Measurements from ENCODE around the gene CDH26.
"Not testable (repeated sequence)": the region's sequence is repeated elsewhere in the genome, so short reads cannot be mapped to it uniquely, and the experiment has no call there.

CDH26 gene

DNA sequence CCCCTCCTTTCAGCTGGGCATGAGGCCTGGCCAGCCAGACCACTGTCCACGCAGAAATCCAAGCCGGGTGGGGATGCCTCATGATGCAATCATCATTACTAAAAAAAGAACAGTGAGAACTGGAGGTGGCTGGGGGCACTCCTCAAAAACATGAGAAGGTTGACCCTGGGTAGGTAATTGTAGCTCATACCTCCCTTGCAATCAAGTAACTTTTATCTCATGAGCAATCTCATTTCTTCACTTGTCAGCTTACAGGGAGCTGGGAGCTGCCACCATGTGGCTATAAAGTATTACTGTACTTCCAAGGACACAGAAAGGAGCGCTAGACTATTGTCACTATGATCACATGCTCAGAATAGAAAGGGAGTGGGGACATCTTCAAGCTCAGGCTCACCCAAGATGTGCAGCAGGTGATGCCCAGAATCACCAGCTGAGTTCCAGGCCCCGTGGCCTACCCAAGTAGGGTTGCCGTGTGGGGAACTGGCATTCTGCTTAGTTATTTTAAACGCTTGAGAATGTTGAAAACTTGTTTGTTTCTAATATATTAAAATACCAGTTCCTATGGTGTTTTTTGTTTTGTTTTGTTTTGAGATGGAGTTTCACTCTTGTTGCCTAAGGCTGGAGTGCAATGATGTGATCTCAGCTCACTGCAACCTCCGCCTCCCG lies 3.0 kb upstream of the CDH26 start:
- peak; percentile 16 for DNase-seq
- H3K4me2 ChIP-seq (ENCODE audit: insufficient read depth, low read length), result no peak overlapping the region

DNA sequence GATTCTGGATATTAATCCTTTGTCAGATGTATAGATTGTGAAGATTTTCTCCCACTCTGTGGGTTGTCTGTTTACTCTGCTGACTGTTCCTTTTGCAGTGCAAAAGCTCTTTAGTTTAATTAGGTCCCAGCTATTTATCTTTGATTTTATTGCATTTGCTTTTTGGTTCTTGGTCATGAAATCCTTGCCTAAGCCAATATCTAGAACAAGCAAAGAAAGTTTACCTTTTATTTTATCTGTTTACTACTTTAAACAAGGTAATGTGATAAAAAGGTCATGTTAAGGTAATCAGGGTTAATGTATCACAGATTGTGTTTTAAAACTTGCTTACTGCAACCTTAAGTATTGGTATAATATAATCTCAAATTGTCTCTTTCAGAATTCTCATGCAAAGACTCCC lies 655 bp upstream of the CDH26 start:
- not testable (repeated sequence) for H3K36me3 ChIP-seq (ENCODE audit: insufficient read depth, low read length); H3K79me2 ChIP-seq (ENCODE audit: insufficient read depth, low read length); H3K4me2 ChIP-seq (ENCODE audit: insufficient read depth, low read length); H3K9ac ChIP-seq (ENCODE audit: low read depth, low read length); H3K27me3 ChIP-seq (ENCODE audit: insufficient read depth, low read length, poor library complexity); H3K4me1 ChIP-seq (ENCODE audit: insufficient read depth, low read length); H4K20me1 ChIP-seq (ENCODE audit: insufficient read depth, low read length); H3K27ac ChIP-seq (ENCODE audit: low read length); ATAC-seq (ENCODE audit: insufficient read depth, low read depth); H2AFZ ChIP-seq (ENCODE audit: low read depth, low read length); H3K9me3 ChIP-seq (ENCODE audit: insufficient read depth, low read length, severe bottlenecking); DNase-seq; H3K4me3 ChIP-seq (ENCODE audit: low read depth in 1 of 2, low read length in 2 of 2)

More for the DNA sequence above, 3.0 kb upstream of the CDH26 start:
- H4K20me1 ChIP-seq (ENCODE audit: insufficient read depth, low read length), result no peaks in the 10 kb centered on the region
- ATAC-seq (ENCODE audit: insufficient read depth, low read depth), result peak; percentile 75
- H3K9ac ChIP-seq (ENCODE audit: low read depth, low read length), result no peak overlapping the region
- no peak overlapping the region for H3K27ac ChIP-seq (ENCODE audit: low read length)
- H3K4me3 ChIP-seq (ENCODE audit: low read depth in 1 of 2, low read length in 2 of 2), result no peak overlapping the region
- TF ChIP-seq EZH2 (IDR thresholded peaks at IDR 0.05; ENCODE audit: borderline replicate concordance, low read depth, low read length, severe bottlenecking), result no peak
- TF ChIP-seq, protein P1, sequence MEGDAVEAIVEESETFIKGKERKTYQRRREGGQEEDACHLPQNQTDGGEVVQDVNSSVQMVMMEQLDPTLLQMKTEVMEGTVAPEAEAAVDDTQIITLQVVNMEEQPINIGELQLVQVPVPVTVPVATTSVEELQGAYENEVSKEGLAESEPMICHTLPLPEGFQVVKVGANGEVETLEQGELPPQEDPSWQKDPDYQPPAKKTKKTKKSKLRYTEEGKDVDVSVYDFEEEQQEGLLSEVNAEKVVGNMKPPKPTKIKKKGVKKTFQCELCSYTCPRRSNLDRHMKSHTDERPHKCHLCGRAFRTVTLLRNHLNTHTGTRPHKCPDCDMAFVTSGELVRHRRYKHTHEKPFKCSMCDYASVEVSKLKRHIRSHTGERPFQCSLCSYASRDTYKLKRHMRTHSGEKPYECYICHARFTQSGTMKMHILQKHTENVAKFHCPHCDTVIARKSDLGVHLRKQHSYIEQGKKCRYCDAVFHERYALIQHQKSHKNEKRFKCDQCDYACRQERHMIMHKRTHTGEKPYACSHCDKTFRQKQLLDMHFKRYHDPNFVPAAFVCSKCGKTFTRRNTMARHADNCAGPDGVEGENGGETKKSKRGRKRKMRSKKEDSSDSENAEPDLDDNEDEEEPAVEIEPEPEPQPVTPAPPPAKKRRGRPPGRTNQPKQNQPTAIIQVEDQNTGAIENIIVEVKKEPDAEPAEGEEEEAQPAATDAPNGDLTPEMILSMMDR (IDR thresholded peaks at IDR 0.05; ENCODE audit: borderline replicate concordance, extremely low read depth, low read length, poor library complexity, severe bottlenecking), result peak; percentile 56
- H3K27me3 ChIP-seq (ENCODE audit: insufficient read depth, low read length, poor library complexity), result no peaks in the 10 kb centered on the region
- H3K79me2 ChIP-seq (ENCODE audit: insufficient read depth, low read length), result no peaks in the 10 kb centered on the region
- H3K4me1 ChIP-seq (ENCODE audit: insufficient read depth, low read length), result no peaks in the 10 kb centered on the region
- no peaks in the 10 kb centered on the region for H3K9me3 ChIP-seq (ENCODE audit: insufficient read depth, low read length, severe bottlenecking)
- H3K36me3 ChIP-seq (ENCODE audit: insufficient read depth, low read length), result no peaks in the 10 kb centered on the region
- H2AFZ ChIP-seq (ENCODE audit: low read depth, low read length), result no peak overlapping the region

DNA sequence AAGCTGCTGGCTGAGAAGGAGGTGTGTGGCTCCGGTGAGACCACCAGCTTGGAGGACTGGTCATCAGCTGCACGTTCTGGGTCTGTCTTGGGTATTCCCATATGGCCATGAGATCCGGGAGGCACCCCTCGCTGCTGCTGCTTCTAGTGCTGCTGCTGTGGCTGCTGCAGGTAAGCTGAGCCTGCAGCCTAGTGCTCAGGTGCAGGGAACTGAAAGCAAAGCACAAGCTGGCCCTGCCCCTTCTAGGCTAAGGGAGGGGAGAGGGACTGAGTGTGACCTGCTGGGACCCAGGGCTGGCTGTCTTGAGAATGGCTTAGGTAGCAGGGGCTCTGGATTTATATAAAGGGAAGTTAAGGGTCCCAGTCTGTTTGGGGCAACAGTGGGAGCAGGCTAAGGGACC lies 403 bp downstream of the CDH26 start:
- TF ChIP-seq EZH2 (IDR thresholded peaks at IDR 0.05; ENCODE audit: borderline replicate concordance, low read depth, low read length, severe bottlenecking), result no peak
- TF ChIP-seq, protein P1 (IDR thresholded peaks at IDR 0.05; ENCODE audit: borderline replicate concordance, extremely low read depth, low read length, poor library complexity, severe bottlenecking), result no peak
- Histone ChIP-seq H3K9ac (ENCODE audit: low read depth, low read length) (no peak overlapping the region), H3K4me2 (ENCODE audit: insufficient read depth, low read length) (no peak overlapping the region), H3K9me3 (ENCODE audit: insufficient read depth, low read length, severe bottlenecking) (no peaks in the 10 kb centered on the region), H3K36me3 (ENCODE audit: insufficient read depth, low read length) (no peaks in the 10 kb centered on the region), H3K27ac (ENCODE audit: low read length) (no peak overlapping the region), H3K4me1 (ENCODE audit: insufficient read depth, low read length) (no peaks in the 10 kb centered on the region), H2AFZ (ENCODE audit: low read depth, low read length) (no peak overlapping the region), H4K20me1 (ENCODE audit: insufficient read depth, low read length) (no peaks in the 10 kb centered on the region), H3K79me2 (ENCODE audit: insufficient read depth, low read length) (no peaks in the 10 kb centered on the region), H3K4me3 (ENCODE audit: low read depth in 1 of 2, low read length in 2 of 2) (no peak overlapping the region), H3K27me3 (ENCODE audit: insufficient read depth, low read length, poor library complexity) (no peaks in the 10 kb centered on the region)
- ATAC-seq (ENCODE audit: insufficient read depth, low read depth) (no peak), DNase-seq (no peak)

DNA sequence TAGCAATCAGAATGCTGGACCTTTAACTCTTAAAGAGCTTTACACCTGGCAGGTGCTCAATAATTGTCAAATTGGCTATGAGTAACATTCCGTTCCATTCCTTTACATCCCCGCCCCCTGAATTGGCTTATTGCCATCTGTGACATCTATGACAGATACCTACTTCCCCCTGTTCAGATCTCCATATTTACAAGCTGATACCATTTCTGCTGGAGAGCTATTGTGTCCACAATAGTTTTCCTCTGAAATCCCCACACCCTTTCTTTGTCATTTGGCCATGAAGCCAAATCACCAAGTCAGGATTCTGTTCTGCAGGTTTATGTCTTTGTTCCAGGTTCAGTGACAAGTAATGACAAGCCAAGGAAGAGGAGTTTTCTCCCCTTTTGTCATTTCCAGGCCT lies 3.2 kb downstream of the CDH26 start:
- no peak for DNase-seq
- no peak for ATAC-seq (ENCODE audit: insufficient read depth, low read depth)
- no peak overlapping the region for H3K4me3 ChIP-seq (ENCODE audit: low read depth in 1 of 2, low read length in 2 of 2)
- H2AFZ ChIP-seq (ENCODE audit: low read depth, low read length), result no peak overlapping the region
- no peaks in the 10 kb centered on the region for H3K36me3 ChIP-seq (ENCODE audit: insufficient read depth, low read length)
- no peaks in the 10 kb centered on the region for H3K4me1 ChIP-seq (ENCODE audit: insufficient read depth, low read length)
- no peaks in the 10 kb centered on the region for H4K20me1 ChIP-seq (ENCODE audit: insufficient read depth, low read length)
- H3K9ac ChIP-seq (ENCODE audit: low read depth, low read length), result no peak overlapping the region
- no peak overlapping the region for H3K27ac ChIP-seq (ENCODE audit: low read length)
- TF ChIP-seq, protein P1 (IDR thresholded peaks at IDR 0.05; ENCODE audit: borderline replicate concordance, extremely low read depth, low read length, poor library complexity, severe bottlenecking), result no peak
- TF ChIP-seq EZH2 (IDR thresholded peaks at IDR 0.05; ENCODE audit: borderline replicate concordance, low read depth, low read length, severe bottlenecking), result no peak
- H3K9me3 ChIP-seq (ENCODE audit: insufficient read depth, low read length, severe bottlenecking), result no peaks in the 10 kb centered on the region
- H3K4me2 ChIP-seq (ENCODE audit: insufficient read depth, low read length), result no peak overlapping the region
- H3K27me3 ChIP-seq (ENCODE audit: insufficient read depth, low read length, poor library complexity), result no peaks in the 10 kb centered on the region
- H3K79me2 ChIP-seq (ENCODE audit: insufficient read depth, low read length), result no peaks in the 10 kb centered on the region

Measured in DND-41 (cell line).